Panc1 (cell line): ENCODE results near the gene CD8A. TPM values are rescaled to one million over a fixed set of nuclear protein-coding genes. Genes with fewer than 3 reads are reported as not detected.

ENCODE experiments used
- ATAC-seq: fragments of 200-7000 bp; cut with Tn5 transposase; 2 replicates; pipeline ENCODE4 v1.9.1; 2020; ENCODE audit warnings: mild to moderate bottlenecking, moderate library complexity
- BruUV-seq: library from RNA; stranded (reverse); fragments of 400-500 nt; replicated peaks from 2 replicates; lab custom pipeline; 2021; lab: Mats Ljungman, UMichigan
- CTCF ChIA-PET: fragments of 300-600 bp; sonication (Branson Sonifier 250); formaldehyde crosslinking; loops from one replicate; lab custom pipeline; 2022; ENCODE audit warnings: antibody characterized with exemption; lab: Charles Lee
- POLR2A ChIA-PET: fragments of 300-600 bp; sonication (Branson Sonifier 250); formaldehyde crosslinking; loops from one replicate; lab custom pipeline; 2022; ENCODE audit warnings: antibody characterized with exemption; lab: Charles Lee
- DNase-seq: peaks from one replicate; pipeline ENCODE4 v3.0.0-alpha.2; 2010; ENCODE audit warnings: low read depth, low spot score
- H3K27ac ChIP-seq: 2 replicates; pipeline ENCODE4 v1.5.1; 2011; ENCODE audit warnings: mild to moderate bottlenecking, low read length, inconsistent platforms
- H3K27me3 ChIP-seq: fragments of 200-500 bp; sonication (Bioruptor generic); 2 replicates; pipeline ENCODE4 v1.6.0; 2014; ENCODE audit warnings: low read length, inconsistent platforms; ENCODE audit not compliant: control insufficient read depth, insufficient read depth
- H3K36me3 ChIP-seq: fragments of 200-500 bp; sonication (Bioruptor generic); 2 replicates; pipeline ENCODE4 v1.5.1; 2014; ENCODE audit warnings: inconsistent platforms, mild to moderate bottlenecking, low read length, moderate library complexity; ENCODE audit not compliant: control insufficient read depth, insufficient read depth
- H3K4me1 ChIP-seq: 2 replicates; pipeline ENCODE4 v1.5.1; 2011; ENCODE audit warnings: inconsistent platforms, mild to moderate bottlenecking, low read length, moderate library complexity; ENCODE audit not compliant: control insufficient read depth, insufficient read depth
- H3K4me3 ChIP-seq, 2 experiments: 2 replicates each; pipeline ENCODE4 v1.5.1; 2011 to 2012; ENCODE audit warnings: low read depth in 2 of 2, low read length in 2 of 2, mild to moderate bottlenecking in 2 of 2, inconsistent platforms in 1 of 2, moderate library complexity in 1 of 2
- H3K9me3 ChIP-seq: fragments of 200-500 bp; sonication (Bioruptor generic); 2 replicates; pipeline ENCODE4 v1.5.1; 2014; ENCODE audit warnings: low read depth, mild to moderate bottlenecking, inconsistent platforms, low read length, moderate library complexity; ENCODE audit not compliant: control insufficient read depth, insufficient read depth
- POLR2AphosphoS5 ChIP-seq: IDR thresholded peaks from 2 replicates; pipeline ENCODE4 v1.6.1; 2012; ENCODE audit warnings: mild to moderate bottlenecking, low read depth, low read length, moderate library complexity
- SIN3A ChIP-seq: IDR thresholded peaks from 2 replicates; pipeline ENCODE4 v1.6.1; 2012; ENCODE audit warnings: low read depth, mild to moderate bottlenecking, low read length, moderate library complexity, borderline replicate concordance; ENCODE audit not compliant: insufficient read depth
- TCF7L2 ChIP-seq: IDR thresholded peaks from 2 replicates; pipeline ENCODE4 v1.6.1; 2011; ENCODE audit warnings: mild to moderate bottlenecking, low read depth, low read length, inconsistent platforms
- in situ Hi-C: cut with HindIII; loops from 2 replicates; pipeline ENCODE4 v1.10.0; 2016; ENCODE audit warnings: low sequenced_read_pairs, low pct_unique_long_range_greater_than_20kb
- intact Hi-C: fragments of 100-400 bp; cut with micrococcal nuclease; formaldehyde crosslinking; loops from one replicate; pipeline ENCODE4 v1.10.0; 2022; ENCODE audit not compliant: unreplicated experiment
- total RNA-seq: library from RNA; stranded (reverse); gene quantifications from one replicate; pipeline ENCODE4 v1.2.1, GENCODE V29; 2021; ENCODE audit not compliant: unreplicated experiment
- TF ChIP-seq, protein P1 (sequence below), 2 experiments: IDR thresholded peaks; 2 replicates each; pipeline ENCODE4 v1.6.1; 2011 to 2012; ENCODE audit warnings: low read depth in 2 of 2, control low read depth in 1 of 2, low read length in 1 of 2, mild to moderate bottlenecking in 1 of 2, moderate library complexity in 1 of 2; ENCODE audit not compliant: insufficient read depth in 1 of 2
- TF ChIP-seq, protein P2 (sequence below): fragments of 450-650 bp; IDR thresholded peaks from 2 replicates; pipeline ENCODE4 v1.5.1; 2017; ENCODE audit warnings: mild to moderate bottlenecking

The CD8A gene
- total RNA-seq, 1 experiment from 2014 or later: 0.41 TPM

DNA sequence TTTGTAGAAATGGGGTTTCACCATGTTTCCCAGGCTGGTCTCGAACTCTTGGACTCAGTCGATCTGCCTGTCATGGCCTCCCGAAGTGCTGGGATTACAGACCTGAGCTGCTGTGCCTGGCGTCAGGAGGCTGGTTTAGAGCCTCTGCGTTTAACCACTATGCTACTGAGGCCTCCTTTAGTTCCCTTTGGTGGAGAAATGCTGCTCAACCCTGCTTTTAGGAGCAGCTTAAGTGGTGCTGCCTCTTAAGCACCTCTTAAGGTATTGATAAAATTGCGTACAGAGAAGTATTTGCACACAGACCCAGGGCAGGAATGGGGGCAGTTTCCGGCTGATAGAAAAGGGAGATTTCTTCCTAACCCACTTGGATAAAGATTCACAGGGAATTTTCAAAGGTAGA lies 8.0 kb downstream of the CD8A start:
- intact Hi-C loops (no loop called here), in situ Hi-C loops (no loop called here)
- TF ChIP-seq TCF7L2: no peak
- no peaks in the 10 kb centered on the region for H3K4me1 ChIP-seq
- H3K27ac ChIP-seq: no peak overlapping the region
- POLR2A ChIA-PET: no interaction called here
- BruUV-seq: no TSS peak
- DNase-seq: no peak
- CTCF ChIA-PET: no interaction called here
- no peaks in the 10 kb centered on the region for H3K36me3 ChIP-seq
- H3K27me3 ChIP-seq: peaks cover 2% of the 10 kb centered on the region; the same call in 1 of the 2 replicates
- H3K9me3 ChIP-seq: no peaks in the 10 kb centered on the region
- ATAC-seq: no peak
- no peak overlapping the region for H3K4me3 ChIP-seq

DNA sequence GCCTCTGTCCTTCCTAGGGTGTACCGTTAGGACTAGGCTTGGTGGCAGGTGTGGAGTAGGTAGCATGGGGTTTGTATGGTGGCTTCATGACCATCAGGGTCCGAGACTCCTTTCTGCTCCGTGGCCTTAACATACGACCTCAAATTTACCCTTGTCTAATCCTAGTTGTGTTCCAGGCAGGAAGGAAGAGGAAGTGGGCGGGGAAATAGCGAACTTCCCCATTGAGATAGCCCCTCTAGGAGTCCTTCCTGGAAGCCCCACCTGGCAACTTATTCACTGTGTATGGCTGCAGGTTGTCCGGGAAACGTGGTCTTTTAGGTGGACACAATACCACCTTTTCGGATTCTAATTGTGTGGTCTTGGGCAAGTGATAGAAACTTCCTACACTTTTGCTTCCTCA lies 9.3 kb downstream of the CD8A start:
- CTCF ChIA-PET: no interaction called here
- in situ Hi-C loops: no loop called here
- no peak for DNase-seq
- no peaks in the 10 kb centered on the region for H3K9me3 ChIP-seq
- H3K4me1 ChIP-seq: no peaks in the 10 kb centered on the region
- POLR2A ChIA-PET: no interaction called here
- H3K36me3 ChIP-seq: no peaks in the 10 kb centered on the region
- H3K4me3 ChIP-seq: no peak overlapping the region
- ATAC-seq: no peak
- BruUV-seq: no TSS peak
- no peaks in the 10 kb centered on the region for H3K27me3 ChIP-seq
- intact Hi-C loops: no loop called here
- H3K27ac ChIP-seq: no peak overlapping the region
- TF ChIP-seq, protein P1, sequence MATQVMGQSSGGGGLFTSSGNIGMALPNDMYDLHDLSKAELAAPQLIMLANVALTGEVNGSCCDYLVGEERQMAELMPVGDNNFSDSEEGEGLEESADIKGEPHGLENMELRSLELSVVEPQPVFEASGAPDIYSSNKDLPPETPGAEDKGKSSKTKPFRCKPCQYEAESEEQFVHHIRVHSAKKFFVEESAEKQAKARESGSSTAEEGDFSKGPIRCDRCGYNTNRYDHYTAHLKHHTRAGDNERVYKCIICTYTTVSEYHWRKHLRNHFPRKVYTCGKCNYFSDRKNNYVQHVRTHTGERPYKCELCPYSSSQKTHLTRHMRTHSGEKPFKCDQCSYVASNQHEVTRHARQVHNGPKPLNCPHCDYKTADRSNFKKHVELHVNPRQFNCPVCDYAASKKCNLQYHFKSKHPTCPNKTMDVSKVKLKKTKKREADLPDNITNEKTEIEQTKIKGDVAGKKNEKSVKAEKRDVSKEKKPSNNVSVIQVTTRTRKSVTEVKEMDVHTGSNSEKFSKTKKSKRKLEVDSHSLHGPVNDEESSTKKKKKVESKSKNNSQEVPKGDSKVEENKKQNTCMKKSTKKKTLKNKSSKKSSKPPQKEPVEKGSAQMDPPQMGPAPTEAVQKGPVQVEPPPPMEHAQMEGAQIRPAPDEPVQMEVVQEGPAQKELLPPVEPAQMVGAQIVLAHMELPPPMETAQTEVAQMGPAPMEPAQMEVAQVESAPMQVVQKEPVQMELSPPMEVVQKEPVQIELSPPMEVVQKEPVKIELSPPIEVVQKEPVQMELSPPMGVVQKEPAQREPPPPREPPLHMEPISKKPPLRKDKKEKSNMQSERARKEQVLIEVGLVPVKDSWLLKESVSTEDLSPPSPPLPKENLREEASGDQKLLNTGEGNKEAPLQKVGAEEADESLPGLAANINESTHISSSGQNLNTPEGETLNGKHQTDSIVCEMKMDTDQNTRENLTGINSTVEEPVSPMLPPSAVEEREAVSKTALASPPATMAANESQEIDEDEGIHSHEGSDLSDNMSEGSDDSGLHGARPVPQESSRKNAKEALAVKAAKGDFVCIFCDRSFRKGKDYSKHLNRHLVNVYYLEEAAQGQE (IDR thresholded peaks at IDR 0.05; ENCODE audit: insufficient read depth in 1 of 2, low read depth in 2 of 2, low read length in 1 of 2): no peak
- TF ChIP-seq POLR2AphosphoS5: no peak
- TF ChIP-seq, protein P2, sequence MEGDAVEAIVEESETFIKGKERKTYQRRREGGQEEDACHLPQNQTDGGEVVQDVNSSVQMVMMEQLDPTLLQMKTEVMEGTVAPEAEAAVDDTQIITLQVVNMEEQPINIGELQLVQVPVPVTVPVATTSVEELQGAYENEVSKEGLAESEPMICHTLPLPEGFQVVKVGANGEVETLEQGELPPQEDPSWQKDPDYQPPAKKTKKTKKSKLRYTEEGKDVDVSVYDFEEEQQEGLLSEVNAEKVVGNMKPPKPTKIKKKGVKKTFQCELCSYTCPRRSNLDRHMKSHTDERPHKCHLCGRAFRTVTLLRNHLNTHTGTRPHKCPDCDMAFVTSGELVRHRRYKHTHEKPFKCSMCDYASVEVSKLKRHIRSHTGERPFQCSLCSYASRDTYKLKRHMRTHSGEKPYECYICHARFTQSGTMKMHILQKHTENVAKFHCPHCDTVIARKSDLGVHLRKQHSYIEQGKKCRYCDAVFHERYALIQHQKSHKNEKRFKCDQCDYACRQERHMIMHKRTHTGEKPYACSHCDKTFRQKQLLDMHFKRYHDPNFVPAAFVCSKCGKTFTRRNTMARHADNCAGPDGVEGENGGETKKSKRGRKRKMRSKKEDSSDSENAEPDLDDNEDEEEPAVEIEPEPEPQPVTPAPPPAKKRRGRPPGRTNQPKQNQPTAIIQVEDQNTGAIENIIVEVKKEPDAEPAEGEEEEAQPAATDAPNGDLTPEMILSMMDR: no peak
- TF ChIP-seq TCF7L2: no peak
- no peak for TF ChIP-seq SIN3A

DNA sequence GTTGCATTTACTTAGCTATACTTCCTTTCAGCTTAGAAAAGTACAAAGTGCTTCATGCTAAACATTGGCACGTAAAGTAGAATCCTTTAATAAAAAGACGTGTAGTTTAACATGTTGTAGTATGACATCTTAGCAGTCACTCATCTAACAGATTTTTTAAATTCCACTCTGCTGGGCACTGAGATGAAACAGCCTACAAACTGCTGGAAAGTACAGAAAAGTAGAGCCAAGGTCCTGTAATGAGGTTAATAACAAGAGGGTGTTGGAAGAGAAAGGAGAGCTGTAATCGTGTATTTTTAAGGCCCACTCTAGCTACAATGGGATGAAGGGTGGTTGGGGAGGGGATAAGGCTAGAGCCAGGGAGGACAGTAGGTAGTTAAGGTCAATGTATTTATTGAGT lies 10.7 kb downstream of the CD8A start:
- H3K4me1 ChIP-seq: no peaks in the 10 kb centered on the region
- H3K9me3 ChIP-seq: no peaks in the 10 kb centered on the region
- POLR2A ChIA-PET: no interaction called here
- intact Hi-C loops: no loop called here
- no peaks in the 10 kb centered on the region for H3K27me3 ChIP-seq
- BruUV-seq: no TSS peak
- no peak for DNase-seq
- H3K4me3 ChIP-seq: no peak overlapping the region
- no peak for ATAC-seq
- in situ Hi-C loops: no loop called here
- no peak overlapping the region for H3K27ac ChIP-seq
- TF ChIP-seq, protein P2: no peak
- CTCF ChIA-PET: no interaction called here
- H3K36me3 ChIP-seq: no peaks in the 10 kb centered on the region
